ENCODE results near the gene GRAMD1B. TPM values are rescaled to one million over a fixed set of nuclear protein-coding genes. Genes with fewer than 3 reads are reported as not detected.

The GRAMD1B gene
- 1 to 10 TPM; 2.1 to 7.8 (median 3.2) TPM for total RNA-seq

DNA sequence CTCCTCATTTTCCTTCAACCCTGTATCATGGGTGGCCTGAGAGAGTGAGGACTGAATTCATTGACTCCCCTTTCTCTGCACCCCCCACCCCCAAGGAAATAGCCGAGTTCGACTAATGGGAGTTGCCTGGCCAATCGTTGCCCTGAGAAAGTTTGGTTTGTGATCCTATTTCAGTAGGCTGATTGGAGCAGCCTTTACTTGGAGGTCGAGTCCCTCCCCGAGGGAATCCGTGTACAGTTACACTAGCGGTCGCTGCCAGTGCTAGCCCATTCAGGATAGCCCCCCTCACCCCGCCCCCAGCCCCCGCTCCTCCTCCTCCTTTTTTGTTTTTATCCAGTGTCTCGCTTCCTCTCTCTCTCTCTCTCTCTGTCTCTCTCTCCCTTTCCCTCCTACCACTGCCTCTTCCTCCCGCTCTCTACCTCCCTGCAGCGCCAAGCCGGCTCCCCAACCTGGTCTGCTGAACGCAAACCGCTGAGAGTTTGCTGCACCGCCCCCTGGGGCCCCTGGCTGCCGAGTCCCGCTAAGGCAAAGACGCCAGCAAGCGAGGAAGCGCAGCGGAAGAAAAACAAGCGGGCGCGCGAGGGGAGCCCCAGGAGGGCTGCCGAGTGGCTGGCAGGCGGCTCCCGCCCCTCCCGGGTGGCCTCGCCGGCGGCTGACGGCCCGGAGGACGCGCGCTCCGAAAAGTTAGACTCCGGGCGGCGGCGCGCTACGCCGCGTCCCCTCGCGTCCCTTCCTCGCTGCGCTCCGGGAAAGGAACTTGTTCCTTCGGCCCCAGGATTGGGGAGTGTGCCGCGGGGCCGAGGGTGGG is at the start of gene GRAMD1B:
Gene GRAMD1B, plus strand, starts transcription at position 357 of the 808 bp plus-strand sequence. CDS start 524 bp downstream, outside the sequence.
- in situ Hi-C loops (cut with MboI; ENCODE audit: low sequenced_read_pairs in 4 of 4): no loop called here
- peak within 1 kb of the TSS; percentile 54 to 75 (median 62) for H3K4me3 ChIP-seq
- peak; percentile 17 to 23 for ATAC-seq
- H3K27ac ChIP-seq: peak within 1 kb of the TSS; percentile 29 to 66 (median 50)
- no peak for DNase-seq
- intact Hi-C loops (cut with DNase I; ENCODE audit: low total_unique reads): no loop called here
- TF ChIP-seq, protein P1, sequence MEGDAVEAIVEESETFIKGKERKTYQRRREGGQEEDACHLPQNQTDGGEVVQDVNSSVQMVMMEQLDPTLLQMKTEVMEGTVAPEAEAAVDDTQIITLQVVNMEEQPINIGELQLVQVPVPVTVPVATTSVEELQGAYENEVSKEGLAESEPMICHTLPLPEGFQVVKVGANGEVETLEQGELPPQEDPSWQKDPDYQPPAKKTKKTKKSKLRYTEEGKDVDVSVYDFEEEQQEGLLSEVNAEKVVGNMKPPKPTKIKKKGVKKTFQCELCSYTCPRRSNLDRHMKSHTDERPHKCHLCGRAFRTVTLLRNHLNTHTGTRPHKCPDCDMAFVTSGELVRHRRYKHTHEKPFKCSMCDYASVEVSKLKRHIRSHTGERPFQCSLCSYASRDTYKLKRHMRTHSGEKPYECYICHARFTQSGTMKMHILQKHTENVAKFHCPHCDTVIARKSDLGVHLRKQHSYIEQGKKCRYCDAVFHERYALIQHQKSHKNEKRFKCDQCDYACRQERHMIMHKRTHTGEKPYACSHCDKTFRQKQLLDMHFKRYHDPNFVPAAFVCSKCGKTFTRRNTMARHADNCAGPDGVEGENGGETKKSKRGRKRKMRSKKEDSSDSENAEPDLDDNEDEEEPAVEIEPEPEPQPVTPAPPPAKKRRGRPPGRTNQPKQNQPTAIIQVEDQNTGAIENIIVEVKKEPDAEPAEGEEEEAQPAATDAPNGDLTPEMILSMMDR (IDR thresholded peaks at IDR 0.05 in 4 of 5, conservative IDR thresholded peaks at IDR 0.05 in 1 of 5): no peak
- no peak for TF ChIP-seq POLR2A (IDR thresholded peaks at IDR 0.05)
- no peaks in the 10 kb centered on the region for H3K27me3 ChIP-seq
- no peaks in the 10 kb centered on the region for H3K9me3 ChIP-seq
- H3K4me1 ChIP-seq: peaks cover 34 to 39% of the 10 kb centered on the region in 2 donors
- H3K36me3 ChIP-seq: no peaks in the 10 kb centered on the region

DNA sequence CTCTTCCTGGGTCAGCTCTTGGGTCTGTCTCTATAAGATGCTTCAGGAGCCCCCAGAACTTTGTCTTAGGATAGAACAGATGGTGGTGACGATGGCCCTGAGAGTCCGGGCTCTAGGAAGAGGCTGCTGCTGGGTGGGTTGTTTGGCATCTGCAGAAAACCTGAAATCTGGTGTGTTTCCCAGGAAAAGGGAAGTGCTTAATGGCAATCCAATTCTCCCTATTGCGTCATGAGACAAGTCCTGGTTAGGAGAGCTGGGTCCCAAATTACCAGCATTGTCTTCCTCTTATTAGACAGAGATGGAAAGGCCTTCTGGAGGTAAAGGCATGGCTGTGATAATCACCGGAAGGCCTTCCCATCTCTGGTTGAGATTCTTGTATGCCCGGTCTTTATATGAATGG is 48.9 kb upstream of the GRAMD1B start:
- DNase-seq: no peak
- no peak for ATAC-seq
- intact Hi-C loops (cut with DNase I; ENCODE audit: low total_unique reads) (no loop called here), in situ Hi-C loops (cut with MboI; ENCODE audit: low sequenced_read_pairs in 4 of 4) (no loop called here)
- H3K4me1 ChIP-seq: peaks cover 0 to under 1% of the 10 kb centered on the region in 2 donors
- TF ChIP-seq, protein P1 (IDR thresholded peaks at IDR 0.05 in 4 of 5, conservative IDR thresholded peaks at IDR 0.05 in 1 of 5): no peak
- no peak for TF ChIP-seq POLR2A (IDR thresholded peaks at IDR 0.05)
- H3K36me3 ChIP-seq: no peaks in the 10 kb centered on the region
- no peak overlapping the region for H3K4me3 ChIP-seq
- no peak overlapping the region for H3K27ac ChIP-seq
- no peaks in the 10 kb centered on the region for H3K27me3 ChIP-seq
- H3K9me3 ChIP-seq: no peaks in the 10 kb centered on the region

DNA sequence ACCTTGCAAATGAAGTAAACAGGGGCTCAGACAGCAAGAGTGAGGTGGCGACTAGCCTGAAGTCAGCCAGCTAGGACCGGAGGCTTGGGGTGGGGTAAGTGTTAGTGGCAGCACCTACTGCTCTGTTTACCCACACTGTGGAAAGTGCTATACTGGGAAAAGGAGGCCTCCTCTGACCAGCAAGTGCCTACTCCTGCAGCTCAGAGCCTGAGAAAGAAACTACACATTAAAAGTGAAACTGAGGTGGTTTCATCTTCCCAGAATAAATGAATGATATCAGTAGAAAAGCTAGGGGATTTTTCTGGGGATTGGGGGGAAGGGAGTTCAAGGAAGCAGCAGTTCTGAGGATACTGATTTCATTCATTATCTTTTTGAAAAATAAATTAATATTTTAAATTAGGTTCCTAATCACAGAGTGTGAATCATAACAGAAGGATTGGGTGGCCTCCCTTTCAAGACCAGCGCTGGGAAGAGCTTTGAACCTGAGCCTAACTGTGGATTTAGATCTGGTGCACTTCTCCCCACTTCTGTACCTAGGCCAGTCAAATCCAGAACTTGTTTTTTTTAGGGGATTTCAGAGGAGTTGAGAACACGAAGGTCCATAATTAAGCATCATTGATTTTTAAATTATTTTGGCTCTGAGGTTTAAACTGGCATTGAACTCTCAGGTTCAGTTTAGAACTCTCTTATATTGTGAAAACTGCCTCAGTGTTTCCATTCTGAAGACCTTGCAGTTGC is 48.1 kb upstream of the GRAMD1B start:
- Histone ChIP-seq H3K27ac (no peak overlapping the region), H3K9me3 (no peaks in the 10 kb centered on the region), H3K4me3 (no peak overlapping the region), H3K4me1 (no peaks in the 10 kb centered on the region), H3K36me3 (no peaks in the 10 kb centered on the region), H3K27me3 (no peaks in the 10 kb centered on the region)
- intact Hi-C loops (cut with DNase I; ENCODE audit: low total_unique reads): no loop called here
- in situ Hi-C loops (cut with MboI; ENCODE audit: low sequenced_read_pairs in 4 of 4): no loop called here
- DNase-seq (no peak), ATAC-seq (no peak)
- TF ChIP-seq, protein P1 (IDR thresholded peaks at IDR 0.05 in 4 of 5, conservative IDR thresholded peaks at IDR 0.05 in 1 of 5): no peak
- no peak for TF ChIP-seq POLR2A (IDR thresholded peaks at IDR 0.05)

DNA sequence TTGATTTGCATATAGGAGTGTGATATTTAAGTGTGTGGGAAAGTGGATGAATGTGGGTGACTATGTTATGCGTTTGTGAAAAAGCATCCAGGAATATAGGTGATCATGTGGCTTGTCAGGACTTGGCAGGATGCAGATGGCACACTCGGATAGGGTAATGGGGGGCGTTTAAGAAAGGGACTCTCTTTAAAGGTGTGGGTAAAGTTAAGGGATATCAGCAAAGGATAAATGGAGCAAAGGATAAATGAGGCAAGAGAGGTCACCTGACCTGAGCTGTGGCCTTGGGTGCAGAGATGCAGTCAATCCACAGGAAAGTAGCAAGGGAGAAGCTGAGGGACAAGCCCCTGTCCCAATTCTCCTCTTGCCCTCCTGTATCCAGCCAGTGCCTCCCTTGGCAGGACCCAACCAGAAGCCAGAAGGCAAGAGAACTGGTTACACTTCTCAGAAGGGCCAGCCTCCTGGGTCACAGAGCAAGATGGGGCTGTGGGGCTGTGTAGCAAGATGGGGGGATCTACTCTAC is 47.5 kb upstream of the GRAMD1B start:
- Histone ChIP-seq H3K4me1 (no peaks in the 10 kb centered on the region), H3K4me3 (no peak overlapping the region), H3K36me3 (no peaks in the 10 kb centered on the region), H3K27ac (no peak overlapping the region), H3K9me3 (no peaks in the 10 kb centered on the region), H3K27me3 (no peaks in the 10 kb centered on the region)
- no peak for ATAC-seq
- DNase-seq: no peak
- intact Hi-C loops (cut with DNase I; ENCODE audit: low total_unique reads) (no loop called here), in situ Hi-C loops (cut with MboI; ENCODE audit: low sequenced_read_pairs in 4 of 4) (no loop called here)
- TF ChIP-seq POLR2A (IDR thresholded peaks at IDR 0.05): no peak
- TF ChIP-seq, protein P1 (IDR thresholded peaks at IDR 0.05 in 4 of 5, conservative IDR thresholded peaks at IDR 0.05 in 1 of 5): no peak

All from gastrocnemius medialis (tissue), 4 donors.